Adipocyte (in vitro differentiated cells): Measurements from ENCODE around the gene CNOT1.

ENCODE experiments used
- DNase-seq: peaks from one replicate; pipeline ENCODE4 v3.0.0-alpha.2; 2015; ENCODE audit warnings: low read depth
- H3K27me3 ChIP-seq: replicated peaks from 2 replicates; pipeline ENCODE4 v1.7.0; 2013; ENCODE audit warnings: mild to moderate bottlenecking, low read length, moderate library complexity; ENCODE audit not compliant: control insufficient read depth, insufficient read depth
- H3K36me3 ChIP-seq: 2 replicates; pipeline ENCODE4 v1.7.0; 2013; ENCODE audit warnings: low read length, mild to moderate bottlenecking, moderate library complexity; ENCODE audit not compliant: control insufficient read depth, insufficient read depth, severe bottlenecking
- H3K4me1 ChIP-seq: 2 replicates; pipeline ENCODE4 v1.7.0; 2013; ENCODE audit warnings: mild to moderate bottlenecking, low read length, moderate library complexity; ENCODE audit not compliant: control insufficient read depth, insufficient read depth
- H3K4me3 ChIP-seq: 2 replicates; pipeline ENCODE4 v1.7.0; 2013; ENCODE audit warnings: mild to moderate bottlenecking, low read length, moderate library complexity
- H3K9ac ChIP-seq: 2 replicates; pipeline ENCODE4 v1.7.0; 2013; ENCODE audit warnings: mild to moderate bottlenecking, low read length, moderate library complexity
- H3K9me3 ChIP-seq: 2 replicates; pipeline ENCODE4 v1.7.0; 2013; ENCODE audit warnings: mild to moderate bottlenecking, low read length, moderate library complexity; ENCODE audit not compliant: control insufficient read depth

Gene CNOT1

DNA sequence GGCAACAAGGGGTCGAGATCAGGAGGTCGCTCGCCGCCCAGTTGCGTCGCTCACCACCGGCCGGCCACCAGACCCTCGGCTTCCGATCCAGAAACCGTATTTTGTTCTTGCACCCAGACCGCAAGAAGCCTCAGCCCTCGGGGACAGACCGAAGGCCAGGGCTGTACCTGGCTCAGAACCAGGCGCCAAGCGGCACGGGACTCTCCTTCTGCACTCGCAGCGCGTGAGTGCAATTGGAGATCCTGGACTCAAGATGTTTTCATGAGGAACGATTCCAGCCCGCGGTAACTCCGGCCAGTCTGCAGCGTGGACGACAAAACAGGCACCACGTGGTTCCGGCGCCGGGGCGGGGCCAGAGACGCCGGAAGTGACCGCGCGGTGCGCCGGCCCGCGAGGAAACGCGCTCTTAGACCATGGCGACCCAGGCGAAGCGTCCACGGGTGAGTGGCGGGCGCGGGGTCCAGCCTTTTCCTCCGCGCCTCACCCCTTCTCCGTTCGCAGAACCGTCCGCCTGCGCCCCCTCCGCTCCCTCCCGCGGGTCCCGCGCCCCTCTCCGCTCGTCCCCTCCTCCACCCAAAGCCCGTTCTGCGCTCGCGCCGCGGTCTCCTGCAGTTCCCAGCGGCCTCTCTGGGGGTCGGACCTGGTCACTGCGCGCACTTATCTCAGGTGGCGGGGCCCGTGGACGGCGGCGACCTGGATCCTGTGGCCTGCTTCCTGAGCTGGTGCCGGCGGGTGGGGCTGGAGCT lies 114.3 kb downstream of the CNOT1 start, which contains the start of gene SETD6:
TSS of gene SETD6 (plus strand) at position 393 of the 746 bp plus-strand sequence. CDS start at position 414, 21 bp downstream.
- Histone ChIP-seq H3K4me1 (peaks cover 11% of the 10 kb centered on the region), H3K9me3 (no peaks in the 10 kb centered on the region), H3K36me3 (peaks cover 36% of the 10 kb centered on the region), H3K27me3 (no peaks in the 10 kb centered on the region), H3K9ac (peak within 1 kb of the TSS; percentile 88), H3K4me3 (peak within 1 kb of the TSS; percentile 95)
- DNase-seq, result peak; percentile 96

DNA sequence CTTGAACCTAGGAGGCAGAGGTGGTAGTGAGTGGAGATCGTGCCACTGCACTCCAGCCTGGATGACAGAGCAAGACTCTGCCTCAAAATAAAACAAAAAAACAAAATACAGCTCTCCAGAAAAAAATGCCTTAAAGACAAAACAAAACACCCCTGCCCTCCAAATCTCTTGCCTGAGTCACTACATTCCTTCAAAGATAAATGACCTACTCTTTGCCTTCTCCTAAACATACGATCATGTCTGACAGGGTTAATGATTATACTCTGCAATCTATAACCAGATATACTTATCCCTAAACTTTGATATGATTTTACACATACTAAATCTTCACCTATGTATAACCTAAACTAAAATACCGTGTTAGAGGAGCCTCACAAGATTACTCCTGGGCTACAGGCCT lies 115.8 kb downstream of the CNOT1 start:
- Histone ChIP-seq H3K27me3 (no peaks in the 10 kb centered on the region), H3K4me3 (no peak overlapping the region), H3K9me3 (no peaks in the 10 kb centered on the region), H3K36me3 (peaks cover 22% of the 10 kb centered on the region), H3K4me1 (peaks cover 11% of the 10 kb centered on the region), H3K9ac (no peak overlapping the region)
- peak; percentile 17 for DNase-seq

DNA sequence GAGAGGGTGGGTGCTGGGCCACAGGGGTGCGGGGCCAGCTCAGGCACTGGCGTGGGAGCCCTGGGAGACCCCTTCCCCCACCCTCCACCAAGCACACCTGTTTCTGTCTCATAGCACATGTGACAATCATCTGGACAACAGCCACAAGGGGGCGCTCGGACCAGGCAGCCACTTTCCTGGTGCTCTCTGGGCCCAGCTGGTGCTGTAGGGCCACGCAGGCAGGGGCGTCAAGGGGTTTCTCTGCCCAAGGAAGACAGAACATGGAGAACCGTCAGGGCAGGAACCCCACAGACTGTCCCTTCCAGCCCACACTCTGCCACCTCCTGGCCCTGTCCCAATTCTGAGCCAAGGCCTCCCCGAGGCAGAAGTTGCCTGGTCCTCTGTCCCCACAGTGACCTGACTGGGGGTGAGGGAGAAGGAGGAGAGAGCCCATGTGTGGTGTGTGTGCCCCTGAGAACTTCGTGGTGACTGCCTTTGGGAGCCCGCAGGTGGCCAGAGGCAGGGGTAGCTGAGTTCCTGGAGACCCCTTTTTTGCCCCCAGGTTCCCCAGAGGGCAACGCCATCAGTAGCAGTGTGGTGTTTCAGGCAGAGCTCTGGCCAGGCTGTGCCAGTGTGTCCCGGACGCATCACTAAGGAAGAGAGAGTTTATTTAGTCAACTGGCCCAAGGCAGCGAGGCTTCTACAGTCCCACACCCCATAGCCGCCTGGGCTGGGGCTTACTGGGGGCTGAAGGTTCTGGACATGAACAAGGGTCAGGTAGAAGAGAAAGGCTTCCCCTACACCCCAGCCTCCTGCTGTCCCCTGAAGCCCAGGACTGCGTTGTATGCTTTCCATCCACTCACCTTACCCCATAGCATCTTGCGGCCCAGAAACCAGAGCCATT lies 117.5 kb downstream of the CNOT1 start:
- DNase-seq, result peak; percentile 85
- H3K27me3 ChIP-seq, result no peaks in the 10 kb centered on the region
- peaks cover 7% of the 10 kb centered on the region for H3K36me3 ChIP-seq
- no peaks in the 10 kb centered on the region for H3K9me3 ChIP-seq
- no peak overlapping the region for H3K4me3 ChIP-seq
- H3K4me1 ChIP-seq, result peaks cover 11% of the 10 kb centered on the region
- no peak overlapping the region for H3K9ac ChIP-seq

DNA sequence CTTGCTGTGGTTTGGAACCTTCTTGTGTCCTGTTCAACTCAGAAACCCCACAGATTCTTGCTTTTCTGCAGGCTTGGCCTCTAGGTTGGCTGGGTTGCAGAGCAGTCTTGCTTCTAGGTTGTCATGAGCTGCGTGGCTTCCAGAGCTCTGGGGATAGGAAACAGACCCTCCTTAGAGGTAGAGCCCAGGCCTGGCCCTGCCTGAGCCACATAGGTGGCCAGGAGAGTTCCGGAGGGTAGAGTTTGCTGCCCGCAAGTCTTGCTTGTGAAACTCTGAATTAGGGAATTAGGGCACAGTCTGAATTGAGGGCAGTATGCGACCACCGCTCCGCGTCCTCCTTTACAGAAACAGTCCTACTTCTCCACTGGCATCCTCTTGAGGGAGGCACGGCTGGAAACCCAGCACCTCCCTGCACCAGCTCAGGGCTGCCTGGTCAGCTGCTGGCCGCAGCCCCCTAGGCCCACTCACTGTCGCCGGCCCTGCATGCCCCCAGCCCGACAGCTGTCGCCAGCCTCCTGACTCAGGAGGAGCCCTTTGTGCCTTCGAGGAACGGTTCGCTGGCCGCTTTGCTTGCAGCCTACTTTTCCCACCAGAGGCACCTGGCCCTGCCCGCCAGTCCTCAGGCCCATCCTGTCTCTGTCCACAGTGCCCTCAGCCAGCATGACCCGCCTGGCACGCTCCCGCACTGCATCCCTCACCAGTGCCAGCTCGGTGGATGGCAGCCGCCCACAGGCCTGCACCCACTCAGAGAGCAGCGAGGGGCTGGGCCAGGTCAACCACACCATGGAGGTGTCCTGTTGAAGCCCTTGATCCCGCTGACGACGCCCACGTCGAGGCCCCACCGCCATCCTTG lies 118.6 kb downstream of the CNOT1 start:
- H3K27me3 ChIP-seq, result no peaks in the 10 kb centered on the region
- DNase-seq, result no peak
- no peak overlapping the region for H3K9ac ChIP-seq
- no peaks in the 10 kb centered on the region for H3K36me3 ChIP-seq
- H3K4me1 ChIP-seq, result peaks cover 6% of the 10 kb centered on the region
- H3K9me3 ChIP-seq, result no peaks in the 10 kb centered on the region
- H3K4me3 ChIP-seq, result no peak overlapping the region

DNA sequence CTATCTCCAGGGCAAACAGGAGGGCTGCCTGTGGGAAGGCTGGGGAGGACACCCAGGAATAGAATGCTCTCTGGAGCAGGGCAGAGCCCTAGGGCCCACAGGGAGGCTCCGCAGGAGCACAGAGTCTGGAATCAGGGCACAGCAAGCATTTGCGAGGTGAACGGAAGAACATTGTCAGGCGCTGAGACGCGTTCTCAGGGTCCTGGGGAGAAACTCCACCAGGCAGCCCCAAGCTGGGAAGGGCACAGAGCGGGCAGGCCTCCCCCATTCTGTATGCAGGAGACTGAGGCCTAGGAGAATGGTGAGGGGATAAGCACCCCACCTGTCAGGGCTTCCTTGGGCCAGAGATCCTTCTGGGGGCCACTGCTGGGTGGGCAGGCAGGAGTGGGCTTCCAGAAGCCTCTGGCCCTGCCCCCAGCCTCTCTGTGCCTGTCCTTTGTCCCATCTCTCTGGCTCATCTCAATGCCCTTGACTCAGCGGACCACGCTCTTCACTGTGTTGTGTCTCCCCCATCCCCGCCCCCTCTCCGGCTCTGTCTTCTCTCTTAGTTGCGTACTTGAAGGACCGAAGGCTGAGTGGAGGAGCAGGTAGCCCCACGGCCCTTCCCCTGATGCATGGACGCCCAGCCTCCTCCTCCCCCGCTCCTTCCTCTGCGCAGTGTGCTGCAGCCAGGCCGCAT lies 119.4 kb downstream of the CNOT1 start:
- Histone ChIP-seq H3K36me3 (no peaks in the 10 kb centered on the region), H3K4me1 (peaks cover 6% of the 10 kb centered on the region), H3K9ac (no peak overlapping the region), H3K4me3 (no peak overlapping the region), H3K9me3 (no peaks in the 10 kb centered on the region), H3K27me3 (no peaks in the 10 kb centered on the region)
- no peak for DNase-seq

DNA sequence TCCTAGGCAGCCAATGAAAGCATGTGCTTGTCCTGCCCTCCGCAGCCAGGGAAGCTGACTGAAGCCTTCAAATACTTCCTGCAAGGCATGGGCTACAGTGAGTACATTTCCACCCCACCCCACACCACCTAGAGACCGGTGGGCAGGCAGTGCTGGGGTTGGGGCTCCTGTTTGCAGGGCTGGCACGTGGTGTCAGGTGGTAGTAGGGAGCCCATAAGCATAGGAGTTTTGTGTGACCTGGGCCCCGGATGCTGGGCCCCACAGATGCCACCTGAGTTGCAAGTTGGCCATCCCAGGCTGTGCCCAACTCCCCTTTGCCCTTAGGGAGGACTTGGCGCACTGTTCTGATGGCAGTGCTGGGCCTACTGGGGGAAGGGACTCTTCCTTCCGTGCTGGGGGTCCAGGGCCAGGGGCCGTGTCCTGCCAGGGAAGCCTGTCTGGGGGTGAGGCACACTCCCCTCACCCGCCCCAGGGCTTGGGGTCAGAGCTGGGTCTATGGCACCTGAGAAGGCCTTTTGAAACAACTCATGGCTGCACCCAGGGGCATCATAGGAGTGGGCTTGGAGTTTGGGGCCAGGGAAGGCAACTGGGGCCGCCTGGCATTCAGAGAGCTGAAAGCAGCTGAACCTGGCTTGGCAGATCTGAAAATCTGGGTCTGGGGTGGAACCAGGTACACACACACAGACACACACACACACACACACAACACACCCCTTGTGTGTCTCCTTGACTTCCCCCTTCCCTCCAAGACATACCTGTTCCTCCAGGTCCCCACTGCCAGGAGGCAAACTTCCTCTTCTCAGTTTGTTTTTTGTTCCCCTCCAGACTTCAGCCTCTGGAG lies 120.2 kb downstream of the CNOT1 start:
- no peaks in the 10 kb centered on the region for H3K36me3 ChIP-seq
- H3K9ac ChIP-seq, result no peak overlapping the region
- H3K4me1 ChIP-seq, result no peaks in the 10 kb centered on the region
- no peaks in the 10 kb centered on the region for H3K27me3 ChIP-seq
- H3K4me3 ChIP-seq, result no peak overlapping the region
- DNase-seq, result no peak
- no peaks in the 10 kb centered on the region for H3K9me3 ChIP-seq

DNA sequence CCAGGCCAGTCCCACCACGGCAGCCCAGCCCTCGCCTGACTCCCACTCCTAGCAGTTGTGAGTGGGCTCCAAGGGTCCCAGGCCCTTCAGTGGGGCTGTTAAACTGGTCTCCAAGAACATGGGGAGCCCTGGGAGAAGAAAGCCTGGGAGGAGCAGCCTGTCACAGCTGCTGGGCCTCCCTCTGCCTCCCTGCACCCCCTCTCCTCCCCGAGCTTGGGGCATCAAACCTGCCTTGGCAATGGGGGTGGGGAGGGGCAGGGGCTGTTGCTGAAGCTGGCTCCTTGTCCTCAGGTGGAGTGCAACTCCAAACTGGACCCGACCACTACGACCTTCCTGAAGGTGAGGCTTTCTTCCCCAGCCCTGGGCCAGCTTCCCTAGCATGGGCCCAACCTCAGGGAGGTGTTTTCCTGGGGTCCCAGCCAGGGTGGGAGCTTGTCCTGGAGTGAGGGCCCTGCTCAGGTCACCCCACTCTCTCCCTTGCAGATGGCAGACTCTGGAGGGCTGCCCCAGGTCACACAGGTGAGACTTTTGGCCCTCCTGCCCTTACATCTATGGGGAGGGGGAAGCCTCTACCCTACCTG lies 120.9 kb downstream of the CNOT1 start:
- DNase-seq, result no peak
- Histone ChIP-seq H3K9ac (no peak overlapping the region), H3K27me3 (no peaks in the 10 kb centered on the region), H3K4me3 (no peak overlapping the region), H3K36me3 (no peaks in the 10 kb centered on the region), H3K9me3 (no peaks in the 10 kb centered on the region), H3K4me1 (no peaks in the 10 kb centered on the region)

DNA sequence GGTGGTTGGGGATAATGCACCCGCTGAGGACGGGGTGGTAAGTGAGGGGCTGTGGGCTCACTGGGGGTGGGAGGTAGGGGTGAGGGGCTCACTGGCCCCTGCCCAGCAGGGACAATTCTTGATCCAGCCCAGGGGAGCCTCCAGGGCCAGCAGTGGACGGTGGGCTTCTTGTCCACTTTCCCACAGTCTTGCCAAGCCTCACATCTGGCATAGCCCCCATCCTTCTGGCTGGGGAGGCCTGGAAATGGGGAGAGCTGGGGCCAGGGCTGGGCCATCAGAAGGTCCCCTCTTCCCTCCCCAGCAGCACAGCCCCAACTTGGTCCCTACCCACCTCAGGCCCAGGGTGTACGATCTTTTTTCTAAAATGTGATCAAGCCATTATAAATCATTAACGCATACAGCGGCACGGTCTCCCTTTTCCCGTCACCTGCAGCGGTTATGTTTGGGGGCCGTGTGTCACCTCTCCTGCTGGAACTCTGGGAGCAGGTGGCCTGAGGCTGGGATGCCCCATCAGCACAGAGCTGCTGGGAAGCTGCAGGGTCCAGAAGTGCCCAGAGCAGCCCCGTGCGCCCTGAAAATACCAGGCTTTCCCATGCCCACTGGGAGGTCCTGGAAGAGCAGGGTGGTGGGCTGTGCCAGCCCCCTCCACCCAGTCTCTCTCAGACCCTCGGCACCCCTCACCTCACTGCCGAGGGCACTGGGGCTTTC lies 121.5 kb downstream of the CNOT1 start:
- H3K4me1 ChIP-seq, result no peaks in the 10 kb centered on the region
- H3K4me3 ChIP-seq, result no peak overlapping the region
- no peak overlapping the region for H3K9ac ChIP-seq
- DNase-seq, result no peak
- H3K27me3 ChIP-seq, result no peaks in the 10 kb centered on the region
- H3K36me3 ChIP-seq, result no peaks in the 10 kb centered on the region
- no peaks in the 10 kb centered on the region for H3K9me3 ChIP-seq

DNA sequence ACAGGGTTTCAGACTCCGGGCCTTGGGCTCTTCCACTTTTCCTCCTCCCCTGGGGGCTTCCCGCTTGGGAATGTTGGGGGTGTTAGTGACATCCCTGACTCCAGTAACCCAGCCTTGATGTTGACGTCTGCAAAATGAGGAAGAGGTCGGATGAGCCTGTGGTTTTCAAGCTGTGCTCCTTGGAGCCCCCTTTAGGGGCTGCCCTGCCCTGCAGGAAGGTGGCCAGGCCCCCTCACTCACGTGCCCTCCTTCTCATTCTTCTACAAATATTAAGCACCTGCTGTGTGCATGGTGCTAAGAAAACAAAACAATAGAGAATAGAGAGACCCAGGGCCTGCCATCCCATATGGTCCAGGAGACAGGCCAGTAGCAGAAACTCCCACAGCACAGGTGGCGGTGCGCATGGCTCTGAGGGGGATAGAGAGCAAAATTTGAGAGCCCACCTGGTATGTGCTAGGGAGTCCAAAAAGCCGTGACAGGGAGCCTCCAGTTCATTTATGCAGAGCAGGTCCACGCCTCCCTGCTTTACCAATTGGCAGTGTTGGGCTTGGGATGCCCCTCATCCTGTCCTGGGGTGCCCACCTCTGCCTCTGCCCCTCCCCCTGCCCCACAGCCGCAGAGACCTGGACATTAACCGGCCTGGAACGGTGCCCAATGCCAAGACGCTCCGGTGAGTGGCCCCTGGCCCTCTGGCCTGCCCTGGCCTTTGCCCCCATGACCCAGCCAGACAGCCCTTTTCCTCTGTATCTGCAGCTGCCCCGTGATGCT lies 122.2 kb downstream of the CNOT1 start:
- no peaks in the 10 kb centered on the region for H3K4me1 ChIP-seq
- DNase-seq, result no peak
- H3K36me3 ChIP-seq, result no peaks in the 10 kb centered on the region
- H3K4me3 ChIP-seq, result no peak overlapping the region
- peaks cover 6% of the 10 kb centered on the region for H3K27me3 ChIP-seq
- no peaks in the 10 kb centered on the region for H3K9me3 ChIP-seq
- H3K9ac ChIP-seq, result no peak overlapping the region
